CD4-positive, CD25-positive, alpha-beta regulatory T cell (primary cell): ENCODE data around the gene KIF1B. TPM values are rescaled to one million over a fixed set of nuclear protein-coding genes. Genes with fewer than 3 reads are reported as not detected.

ENCODE experiments used
- ATAC-seq, 2 donors: fragments of 150-1000 bp; cut with Tn5 transposase; one replicate each; pipeline ENCODE4 v1.10.0; 2021; ENCODE audit warnings: low read depth in 2 of 2, moderate number of reproducible peaks in 2 of 2, moderate library complexity in 1 of 2
- DNase-seq, 3 donors: peaks; one replicate each; pipeline versions ENCODE4 v3.0.0 to v3.0.0-alpha.2; 2012 to 2022; ENCODE audit warnings: mixed read lengths in 1 of 3
- H3K27ac ChIP-seq: one replicate; pipeline ENCODE4 v1.7.0; 2013; ENCODE audit warnings: mild to moderate bottlenecking, low read length; ENCODE audit not compliant: insufficient read depth, poor library complexity, severe bottlenecking
- H3K27me3 ChIP-seq: one replicate; pipeline ENCODE4 v1.7.0; 2013; ENCODE audit warnings: low read length; ENCODE audit not compliant: control insufficient read depth, insufficient read depth
- H3K36me3 ChIP-seq: one replicate; pipeline ENCODE4 v1.7.0; 2013; ENCODE audit warnings: mild to moderate bottlenecking, low read length, moderate library complexity; ENCODE audit not compliant: control insufficient read depth, insufficient read depth
- H3K4me1 ChIP-seq: 2 replicates; pipeline ENCODE4 v1.7.0; 2013; ENCODE audit warnings: mild to moderate bottlenecking, low read length; ENCODE audit not compliant: insufficient read depth, control insufficient read depth, poor library complexity, severe bottlenecking
- H3K4me3 ChIP-seq: one replicate; pipeline ENCODE4 v1.7.0; 2013; ENCODE audit warnings: low read depth, mild to moderate bottlenecking, low read length, moderate library complexity
- H3K9me3 ChIP-seq, 2 experiments: 1 replicate in 1 of 2; 2 replicates in 1 of 2; pipeline ENCODE4 v1.7.0; 2013; ENCODE audit warnings: low read length in 2 of 2, mild to moderate bottlenecking in 1 of 2, moderate library complexity in 1 of 2; ENCODE audit not compliant: control insufficient read depth in 2 of 2
- H3K27ac Mint-ChIP-seq, 3 donors: one replicate each; pipeline ENCODE4 v1.8.0; 2020 to 2022; ENCODE audit warnings: mild to moderate bottlenecking in 3 of 3, mixed read lengths in 3 of 3, moderate library complexity in 2 of 3
- H3K27me3 Mint-ChIP-seq: one replicate; pipeline ENCODE4 v1.8.0; 2022; ENCODE audit warnings: mild to moderate bottlenecking, mixed read lengths
- H3K36me3 Mint-ChIP-seq: one replicate; pipeline ENCODE4 v1.8.0; 2020; ENCODE audit warnings: mixed read lengths
- H3K4me1 Mint-ChIP-seq, 4 donors: one replicate each; pipeline ENCODE4 v1.8.0; 2020 to 2022; ENCODE audit warnings: mixed read lengths in 4 of 4, mild to moderate bottlenecking in 1 of 4
- H3K4me3 Mint-ChIP-seq, 4 donors: one replicate each; pipeline ENCODE4 v1.8.0; 2020 to 2022; ENCODE audit warnings: mild to moderate bottlenecking in 4 of 4, mixed read lengths in 4 of 4, moderate library complexity in 3 of 4
- H3K9me3 Mint-ChIP-seq, 7 donors: one replicate each; pipeline ENCODE4 v1.8.0; 2020 to 2022; ENCODE audit warnings: mixed read lengths in 7 of 7, mild to moderate bottlenecking in 3 of 7, moderate library complexity in 2 of 7
- polyA plus RNA-seq, 4 donors: library from polyadenylated mRNA; unstranded; fragments of 300-500 nt; fragmentation: Illumina TruSeq; gene quantifications; one replicate each; pipeline ENCODE4 v1.2.3, GENCODE V29; 2021
- total RNA-seq: library from RNA; stranded (reverse); gene quantifications from one replicate; pipeline ENCODE4 v1.2.3, GENCODE V29; 2022

Gene KIF1B, protein sequence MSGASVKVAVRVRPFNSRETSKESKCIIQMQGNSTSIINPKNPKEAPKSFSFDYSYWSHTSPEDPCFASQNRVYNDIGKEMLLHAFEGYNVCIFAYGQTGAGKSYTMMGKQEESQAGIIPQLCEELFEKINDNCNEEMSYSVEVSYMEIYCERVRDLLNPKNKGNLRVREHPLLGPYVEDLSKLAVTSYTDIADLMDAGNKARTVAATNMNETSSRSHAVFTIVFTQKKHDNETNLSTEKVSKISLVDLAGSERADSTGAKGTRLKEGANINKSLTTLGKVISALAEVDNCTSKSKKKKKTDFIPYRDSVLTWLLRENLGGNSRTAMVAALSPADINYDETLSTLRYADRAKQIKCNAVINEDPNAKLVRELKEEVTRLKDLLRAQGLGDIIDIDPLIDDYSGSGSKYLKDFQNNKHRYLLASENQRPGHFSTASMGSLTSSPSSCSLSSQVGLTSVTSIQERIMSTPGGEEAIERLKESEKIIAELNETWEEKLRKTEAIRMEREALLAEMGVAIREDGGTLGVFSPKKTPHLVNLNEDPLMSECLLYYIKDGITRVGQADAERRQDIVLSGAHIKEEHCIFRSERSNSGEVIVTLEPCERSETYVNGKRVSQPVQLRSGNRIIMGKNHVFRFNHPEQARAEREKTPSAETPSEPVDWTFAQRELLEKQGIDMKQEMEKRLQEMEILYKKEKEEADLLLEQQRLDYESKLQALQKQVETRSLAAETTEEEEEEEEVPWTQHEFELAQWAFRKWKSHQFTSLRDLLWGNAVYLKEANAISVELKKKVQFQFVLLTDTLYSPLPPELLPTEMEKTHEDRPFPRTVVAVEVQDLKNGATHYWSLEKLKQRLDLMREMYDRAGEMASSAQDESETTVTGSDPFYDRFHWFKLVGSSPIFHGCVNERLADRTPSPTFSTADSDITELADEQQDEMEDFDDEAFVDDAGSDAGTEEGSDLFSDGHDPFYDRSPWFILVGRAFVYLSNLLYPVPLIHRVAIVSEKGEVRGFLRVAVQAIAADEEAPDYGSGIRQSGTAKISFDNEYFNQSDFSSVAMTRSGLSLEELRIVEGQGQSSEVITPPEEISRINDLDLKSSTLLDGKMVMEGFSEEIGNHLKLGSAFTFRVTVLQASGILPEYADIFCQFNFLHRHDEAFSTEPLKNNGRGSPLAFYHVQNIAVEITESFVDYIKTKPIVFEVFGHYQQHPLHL (N-terminal part only)
- total RNA-seq (26.6 TPM), polyA plus RNA-seq (1 to 10 TPM in 3 of 4 donors, under 1 TPM in 1; 0.79 to 2.3 (median 2.0) TPM)

DNA sequence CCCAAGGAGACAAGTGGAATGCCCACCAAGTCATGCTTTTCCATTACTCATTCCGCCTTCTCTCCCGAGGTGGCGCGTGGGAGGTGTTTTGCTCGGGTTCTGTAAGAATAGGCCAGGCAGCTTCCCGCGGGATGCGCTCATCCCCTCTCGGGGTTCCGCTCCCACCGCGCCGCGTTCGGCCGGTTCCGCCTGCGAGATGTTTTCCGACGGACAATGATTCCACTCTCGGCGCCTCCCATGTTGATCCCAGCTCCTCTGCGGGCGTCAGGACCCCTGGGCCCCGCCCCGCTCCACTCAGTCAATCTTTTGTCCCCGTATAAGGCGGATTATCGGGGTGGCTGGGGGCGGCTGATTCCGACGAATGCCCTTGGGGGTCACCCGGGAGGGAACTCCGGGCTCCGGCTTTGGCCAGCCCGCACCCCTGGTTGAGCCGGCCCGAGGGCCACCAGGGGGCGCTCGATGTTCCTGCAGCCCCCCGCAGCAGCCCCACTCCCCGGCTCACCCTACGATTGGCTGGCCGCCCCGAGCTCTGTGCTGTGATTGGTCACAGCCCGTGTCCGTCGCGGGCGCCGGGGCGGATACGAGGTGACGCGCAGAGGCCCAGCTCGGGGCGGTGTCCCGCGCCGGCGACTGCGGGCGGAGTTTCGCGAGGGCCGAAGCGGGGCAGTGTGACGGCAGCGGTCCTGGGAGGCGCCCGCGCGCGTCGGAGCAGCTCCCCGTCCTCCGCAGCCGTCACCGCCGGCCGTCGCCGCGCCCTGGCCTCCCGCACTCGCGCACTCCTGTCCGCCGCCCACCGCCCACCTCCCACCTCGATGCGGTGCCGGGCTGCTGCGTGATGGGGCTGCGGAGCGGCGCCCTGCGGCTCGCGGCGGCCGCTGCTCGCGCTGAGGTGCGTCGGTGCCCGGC is at the start of gene KIF1B:
Gene KIF1B, plus strand, starts transcription at position 666 of the 906 bp plus-strand sequence. CDS start 21,759 bp downstream, outside the sequence.
- DNase-seq (peak; percentile 95 to 97 (median 96)), ATAC-seq (peak; percentile 100)
- peaks cover 2% of the 10 kb centered on the region for H3K27me3 ChIP-seq
- Mint-ChIP-seq H3K36me3 (no peaks in the 10 kb centered on the region), H3K9me3 (no peaks in the 10 kb centered on the region), H3K27ac (peak within 1 kb of the TSS; percentile 49 to 90 (median 76)), H3K27me3 (no peaks in the 10 kb centered on the region), H3K4me1 (peaks cover 6 to 34% (median 20%) of the 10 kb centered on the region in 4 donors), H3K4me3 (peak within 1 kb of the TSS; percentile 90 to 93 (median 91))
- peak within 1 kb of the TSS; percentile 78 for H3K4me3 ChIP-seq
- H3K27ac ChIP-seq: peak within 1 kb of the TSS; percentile 41
- no peaks in the 10 kb centered on the region for H3K36me3 ChIP-seq
- peaks cover 16% of the 10 kb centered on the region for H3K4me1 ChIP-seq
- H3K9me3 ChIP-seq: no peaks in the 10 kb centered on the region

DNA sequence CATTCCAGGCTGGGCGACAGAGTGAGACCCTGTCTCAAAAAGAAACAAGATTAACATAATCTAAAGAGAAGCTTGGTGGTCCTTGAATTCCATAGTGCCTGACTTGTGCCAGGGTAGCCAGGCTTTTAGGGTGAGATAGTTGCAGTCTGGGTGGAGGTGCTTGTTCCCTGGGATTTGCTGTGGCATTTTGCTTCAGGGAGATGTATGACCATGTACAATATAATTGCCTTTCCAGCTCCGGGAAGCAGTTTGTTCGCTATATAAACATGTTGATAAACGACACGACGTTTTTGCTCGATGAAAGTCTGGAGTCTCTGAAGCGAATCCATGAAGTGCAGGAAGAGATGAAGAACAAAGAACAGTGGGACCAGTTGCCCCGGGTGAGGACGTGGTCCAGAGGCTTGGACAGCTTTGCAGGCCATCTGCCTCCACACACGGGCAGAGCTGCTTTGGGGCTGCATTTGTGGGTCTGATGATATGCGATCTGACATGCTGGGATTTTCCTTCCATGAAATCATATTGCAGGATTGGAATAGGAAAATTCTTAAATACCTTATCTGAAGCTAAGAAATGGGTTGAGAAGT is 49.4 kb upstream of the KIF1B start:
- peaks cover 49% of the 10 kb centered on the region for H3K36me3 ChIP-seq
- H3K27ac Mint-ChIP-seq: peak overlapping the region in 2 of 3 donors; percentile 11 to 84
- no peak overlapping the region for H3K27ac ChIP-seq
- H3K4me3 Mint-ChIP-seq: no peak overlapping the region
- H3K4me3 ChIP-seq: no peak overlapping the region
- H3K27me3 ChIP-seq: no peaks in the 10 kb centered on the region
- H3K27me3 Mint-ChIP-seq: no peaks in the 10 kb centered on the region
- peaks cover 0 to 3% (median 1%) of the 10 kb centered on the region in 4 donors for H3K4me1 Mint-ChIP-seq
- no peak for DNase-seq
- H3K9me3 Mint-ChIP-seq: no peaks in the 10 kb centered on the region
- no peaks in the 10 kb centered on the region for H3K9me3 ChIP-seq
- peaks cover 40% of the 10 kb centered on the region for H3K36me3 Mint-ChIP-seq
- ATAC-seq: no peak
- H3K4me1 ChIP-seq: no peaks in the 10 kb centered on the region

DNA sequence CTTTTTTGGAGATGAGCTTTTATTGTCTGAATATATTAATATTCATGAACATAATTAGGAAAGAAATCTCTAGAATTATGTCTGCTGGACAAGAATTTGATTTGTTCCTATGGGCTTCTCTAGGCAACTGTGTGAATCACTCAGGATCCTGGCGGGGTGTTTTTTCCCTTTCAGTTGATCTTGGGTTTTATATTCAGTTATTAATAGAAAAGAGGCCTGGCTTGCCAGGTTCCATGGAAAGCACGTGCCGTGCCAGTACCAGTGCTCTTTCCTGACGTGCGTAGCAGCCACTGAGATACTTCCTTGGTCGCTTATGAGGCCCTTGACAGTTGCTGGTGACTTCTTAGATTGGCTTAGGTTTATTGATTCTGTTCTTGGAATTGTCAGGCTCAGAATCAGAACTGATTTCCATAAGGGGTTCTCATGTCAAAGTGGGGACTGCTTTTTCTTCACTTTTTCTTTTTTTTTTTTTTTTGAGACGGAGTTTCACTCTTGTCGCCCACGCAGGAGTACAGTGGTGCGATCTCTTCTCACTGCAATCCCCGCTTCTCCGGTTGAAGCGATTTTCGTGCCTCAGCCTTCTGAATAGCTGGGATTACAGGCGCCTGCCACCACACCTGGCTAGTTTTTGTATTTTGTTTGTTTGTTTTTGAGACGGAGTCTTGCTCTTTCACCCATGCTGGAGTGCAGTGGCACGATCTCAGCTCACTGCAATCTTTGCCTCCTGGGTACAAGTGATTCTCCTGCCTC is 48.7 kb upstream of the KIF1B start:
- no peak for DNase-seq
- Histone ChIP-seq H3K4me1 (no peaks in the 10 kb centered on the region), H3K4me3 (no peak overlapping the region), H3K27ac (no peak overlapping the region), H3K36me3 (peaks cover 47% of the 10 kb centered on the region), H3K9me3 (no peaks in the 10 kb centered on the region), H3K27me3 (no peaks in the 10 kb centered on the region)
- Mint-ChIP-seq H3K36me3 (peaks cover 42% of the 10 kb centered on the region), H3K27ac (peak overlapping the region in 1 of 3 donors; percentile 31), H3K9me3 (no peaks in the 10 kb centered on the region), H3K4me1 (peaks cover 0 to 3% (median 1%) of the 10 kb centered on the region in 4 donors), H3K4me3 (no peak overlapping the region), H3K27me3 (no peaks in the 10 kb centered on the region)
- no peak for ATAC-seq

DNA sequence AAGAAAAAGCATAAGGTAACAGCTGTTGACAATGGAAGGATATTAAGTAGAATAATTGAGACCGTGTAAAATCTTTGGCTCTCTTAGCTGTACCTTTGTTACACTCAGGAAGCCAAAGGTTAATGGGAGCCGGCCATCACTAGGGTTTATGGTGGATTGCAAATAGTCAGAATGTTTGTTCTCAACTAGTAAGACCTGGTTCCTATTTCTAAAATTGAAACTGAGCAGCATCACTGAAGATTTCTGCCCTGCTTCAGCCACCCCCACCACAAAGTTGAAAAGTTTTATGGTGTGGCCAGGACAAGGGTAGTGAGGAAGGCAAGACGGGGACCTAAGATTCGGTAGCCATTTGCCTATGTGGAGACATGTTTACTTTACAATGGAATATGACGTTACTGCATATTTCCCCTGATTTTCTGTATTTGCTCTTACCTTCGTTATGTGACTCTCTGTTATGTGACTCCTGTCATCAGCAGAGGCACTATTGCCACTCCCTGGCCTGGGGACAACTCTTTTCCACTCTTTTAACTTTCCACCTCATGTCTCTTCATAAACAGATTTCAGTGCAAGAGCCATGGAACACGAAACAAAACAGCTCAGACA is 41.4 kb upstream of the KIF1B start:
- peaks cover 15% of the 10 kb centered on the region for H3K4me1 ChIP-seq
- H3K9me3 ChIP-seq: no peaks in the 10 kb centered on the region
- Mint-ChIP-seq H3K27ac (peak overlapping the region; percentile 42 to 64 (median 43)), H3K9me3 (no peaks in the 10 kb centered on the region), H3K36me3 (peaks cover 51% of the 10 kb centered on the region), H3K4me1 (peaks cover 6 to 23% (median 15%) of the 10 kb centered on the region in 4 donors), H3K27me3 (no peaks in the 10 kb centered on the region), H3K4me3 (peak overlapping the region in 1 of 4 donors; percentile 7)
- no peak for DNase-seq
- peaks cover 56% of the 10 kb centered on the region for H3K36me3 ChIP-seq
- H3K27me3 ChIP-seq: no peaks in the 10 kb centered on the region
- no peak overlapping the region for H3K4me3 ChIP-seq
- no peak for ATAC-seq
- H3K27ac ChIP-seq: no peak overlapping the region

DNA sequence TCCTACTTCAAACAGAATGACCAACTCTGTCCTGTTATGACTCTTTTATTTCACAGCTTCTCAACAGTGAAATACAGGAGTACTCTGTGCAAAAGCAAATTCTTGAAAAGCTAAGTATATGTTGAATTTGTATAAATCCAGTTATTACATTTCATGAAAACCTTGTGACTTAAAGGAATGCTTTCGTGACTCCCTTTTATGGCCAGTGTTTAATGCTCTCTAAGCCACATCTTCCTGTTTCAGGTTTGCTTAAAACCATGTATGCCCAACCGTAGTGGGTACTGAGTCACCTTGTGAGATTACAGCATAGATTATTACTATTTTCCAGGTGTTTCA is 40.2 kb upstream of the KIF1B start:
- Histone ChIP-seq H3K36me3 (peaks cover 51% of the 10 kb centered on the region), H3K4me3 (peak overlapping the region; percentile 13), H3K27me3 (no peaks in the 10 kb centered on the region), H3K9me3 (no peaks in the 10 kb centered on the region), H3K4me1 (peaks cover 15% of the 10 kb centered on the region), H3K27ac (peak overlapping the region; percentile 34)
- Mint-ChIP-seq H3K27me3 (no peaks in the 10 kb centered on the region), H3K36me3 (peaks cover 50% of the 10 kb centered on the region), H3K9me3 (no peaks in the 10 kb centered on the region), H3K4me1 (peaks cover 9 to 23% (median 16%) of the 10 kb centered on the region in 4 donors), H3K4me3 (peak overlapping the region in 2 of 4 donors; percentile 15 to 41), H3K27ac (peak overlapping the region; percentile 64 to 87 (median 81))
- ATAC-seq: peak; percentile 61 to 66
- DNase-seq: peak in 1 of 3 donors; percentile 72

DNA sequence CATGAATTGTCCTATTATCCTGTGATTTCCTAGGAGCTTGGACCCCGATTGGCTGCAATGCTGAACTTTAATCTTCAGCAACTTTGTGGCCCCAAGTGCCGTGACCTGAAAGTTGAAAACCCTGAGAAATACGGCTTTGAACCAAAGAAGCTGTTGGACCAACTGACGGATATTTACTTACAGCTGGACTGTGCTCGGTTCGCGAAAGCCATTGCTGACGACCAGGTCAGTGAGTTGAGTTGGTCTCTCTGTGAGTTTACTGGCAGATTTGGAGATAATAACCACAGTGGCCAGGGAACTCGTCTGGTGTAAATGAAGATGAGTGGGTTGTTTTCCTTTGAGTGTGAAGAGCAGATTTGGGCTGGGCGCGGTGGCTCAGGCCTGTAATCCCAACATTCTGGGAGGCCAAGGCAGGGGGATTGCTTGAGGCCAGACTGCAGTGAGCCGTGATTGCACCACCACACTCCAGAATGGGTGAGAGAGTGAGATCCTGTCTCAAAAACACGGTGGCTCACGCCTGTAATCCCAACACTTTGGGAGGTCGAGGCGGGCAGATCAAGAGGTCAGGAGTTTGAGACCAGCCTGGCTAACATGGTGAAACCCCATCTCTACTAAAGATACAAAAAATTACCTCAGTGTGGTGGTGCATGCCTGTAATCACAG is 39.1 kb upstream of the KIF1B start:
- Mint-ChIP-seq H3K4me3 (no peak overlapping the region), H3K9me3 (peaks cover 0 to 6% (median 2%) of the 10 kb centered on the region in 7 donors), H3K27ac (peak overlapping the region in 2 of 3 donors; percentile 29 to 79), H3K27me3 (no peaks in the 10 kb centered on the region), H3K36me3 (peaks cover 47% of the 10 kb centered on the region), H3K4me1 (peaks cover 9 to 22% (median 18%) of the 10 kb centered on the region in 4 donors)
- H3K36me3 ChIP-seq: peaks cover 47% of the 10 kb centered on the region
- H3K9me3 ChIP-seq: no peaks in the 10 kb centered on the region
- H3K27me3 ChIP-seq: no peaks in the 10 kb centered on the region
- no peak overlapping the region for H3K4me3 ChIP-seq
- ATAC-seq (no peak), DNase-seq (no peak)
- peaks cover 15% of the 10 kb centered on the region for H3K4me1 ChIP-seq
- no peak overlapping the region for H3K27ac ChIP-seq
